Measurements from ENCODE around the gene TIMP2.
"Not testable (repeated sequence)": the region's sequence is repeated elsewhere in the genome, so short reads cannot be mapped to it uniquely, and the experiment has no call there.

The TIMP2 gene

GRCh38 chr17:78905116-78905515 lies 20.1 kb downstream of the TIMP2 start:
- H3K4me3 ChIP-seq (ENCODE audit: low read depth, low read length) = no peak overlapping the region
- no peak for DNase-seq (ENCODE audit: low read depth, low spot score)
- in situ Hi-C loops (cut with HindIII; ENCODE audit: low sequenced_read_pairs) = no loop called here

GRCh38 chr17:78904371-78904770 lies 20.8 kb downstream of the TIMP2 start:
- DNase-seq (ENCODE audit: low read depth, low spot score) = no peak
- H3K4me3 ChIP-seq (ENCODE audit: low read depth, low read length) = no peak overlapping the region
- TF ChIP-seq CTCF (IDR thresholded peaks at IDR 0.05; ENCODE audit: low read depth, low read length) = no peak
- in situ Hi-C loops (cut with HindIII; ENCODE audit: low sequenced_read_pairs) = no loop called here

More at GRCh38 chr17:78905116-78905515, 20.1 kb downstream of the TIMP2 start:
- TF ChIP-seq CTCF (IDR thresholded peaks at IDR 0.05; ENCODE audit: low read depth, low read length) = no peak

GRCh38 chr17:78903101-78903779 lies 21.9 kb downstream of the TIMP2 start, which contains the start of gene CEP295NL:
Gene CEP295NL, minus strand, starts transcription at chr17:78903201. Its CDS starts 1,373 bp downstream, at chr17:78901828.
- TF ChIP-seq CTCF (IDR thresholded peaks at IDR 0.05; ENCODE audit: low read depth, low read length) = no peak
- in situ Hi-C loops (cut with HindIII; ENCODE audit: low sequenced_read_pairs) = no loop called here
- H3K4me3 ChIP-seq (ENCODE audit: low read depth, low read length) = no peak within 1 kb of the TSS
- DNase-seq (ENCODE audit: low read depth, low spot score) = peak; percentile 46

GRCh38 chr17:78902231-78902630 lies 23.0 kb downstream of the TIMP2 start:
- in situ Hi-C loops (cut with HindIII; ENCODE audit: low sequenced_read_pairs); H3K4me3 ChIP-seq (ENCODE audit: low read depth, low read length); DNase-seq (ENCODE audit: low read depth, low spot score): not testable (repeated sequence)

GRCh38 chr17:78901806-78902205 lies 23.4 kb downstream of the TIMP2 start:
- no peak overlapping the region for H3K4me3 ChIP-seq (ENCODE audit: low read depth, low read length)
- in situ Hi-C loops (cut with HindIII; ENCODE audit: low sequenced_read_pairs) = no loop called here
- DNase-seq (ENCODE audit: low read depth, low spot score) = no peak
- TF ChIP-seq CTCF (IDR thresholded peaks at IDR 0.05; ENCODE audit: low read depth, low read length) = no peak

- in situ Hi-C loops (cut with HindIII; ENCODE audit: low sequenced_read_pairs) = no loop called here
- H3K4me3 ChIP-seq (ENCODE audit: low read depth, low read length) = no peak overlapping the region
- DNase-seq (ENCODE audit: low read depth, low spot score) = no peak
- no peak for TF ChIP-seq CTCF (IDR thresholded peaks at IDR 0.05; ENCODE audit: low read depth, low read length)
Observed at GRCh38 chr17:78900816-78901215, 24.4 kb downstream of the TIMP2 start.

GRCh38 chr17:78899361-78900260 lies 25.6 kb downstream of the TIMP2 start:
- in situ Hi-C loops (cut with HindIII; ENCODE audit: low sequenced_read_pairs) = no loop called here
- H3K4me3 ChIP-seq (ENCODE audit: low read depth, low read length) = no peak overlapping the region
- DNase-seq (ENCODE audit: low read depth, low spot score) = no peak
- TF ChIP-seq CTCF (IDR thresholded peaks at IDR 0.05; ENCODE audit: low read depth, low read length) = no peak

All from astrocyte of the spinal cord (primary cell).